Hepatocyte (in vitro differentiated cells): Measurements from ENCODE around the gene TRAF3IP1. TPM values are rescaled to one million over a fixed set of nuclear protein-coding genes. Genes with fewer than 3 reads are reported as not detected.

Experiments used
- DNase-seq: peaks from one replicate; pipeline ENCODE4 v3.0.0-alpha.2; 2016; ENCODE audit warnings: low spot score
- H2AFZ ChIP-seq: fragments of 200-600 bp; sonication (generic); 2 replicates; pipeline ENCODE4 v1.6.0; 2016; ENCODE audit warnings: antibody characterized with exemption, mild to moderate bottlenecking
- H3K27ac ChIP-seq: fragments of 200-600 bp; sonication (generic); 2 replicates; pipeline ENCODE4 v1.5.1; 2016; ENCODE audit warnings: mild to moderate bottlenecking
- H3K27me3 ChIP-seq: fragments of 200-600 bp; sonication (generic); 2 replicates; pipeline ENCODE4 v1.6.1; 2016
- H3K36me3 ChIP-seq: fragments of 200-600 bp; sonication (generic); replicated peaks from 2 replicates; pipeline ENCODE4 v1.5.1; 2016; ENCODE audit warnings: low read depth; ENCODE audit not compliant: insufficient read depth
- H3K4me1 ChIP-seq: fragments of 200-600 bp; sonication (generic); 2 replicates; pipeline ENCODE4 v1.5.1; 2016; ENCODE audit warnings: mild to moderate bottlenecking, moderate library complexity; ENCODE audit not compliant: insufficient read depth
- H3K4me2 ChIP-seq: fragments of 200-600 bp; sonication (generic); 2 replicates; pipeline ENCODE4 v1.6.0; 2016
- H3K4me3 ChIP-seq: fragments of 200-600 bp; sonication (generic); 2 replicates; pipeline ENCODE4 v1.5.1; 2016; ENCODE audit warnings: mild to moderate bottlenecking
- H3K79me2 ChIP-seq: fragments of 200-600 bp; sonication (generic); 2 replicates; pipeline ENCODE4 v1.6.0; 2017; ENCODE audit warnings: mild to moderate bottlenecking
- H3K9me2 ChIP-seq: fragments of 200-600 bp; sonication (generic); replicated peaks from 2 replicates; pipeline ENCODE4 v1.6.0; 2017; ENCODE audit warnings: mild to moderate bottlenecking; ENCODE audit not compliant: insufficient read depth
- H3K9me3 ChIP-seq: fragments of 200-600 bp; sonication (generic); 2 replicates; pipeline ENCODE4 v1.5.1; 2016; ENCODE audit warnings: low read depth, mild to moderate bottlenecking
- H4K20me1 ChIP-seq: fragments of 200-600 bp; sonication (generic); 2 replicates; pipeline ENCODE4 v1.6.0; 2016; ENCODE audit warnings: mild to moderate bottlenecking; ENCODE audit not compliant: insufficient read depth, poor library complexity, severe bottlenecking
- EZH2 ChIP-seq: fragments of 200-600 bp; sonication (generic); IDR thresholded peaks from 2 replicates; pipeline ENCODE4 v1.6.1; 2016; ENCODE audit warnings: antibody characterized with exemption, mild to moderate bottlenecking, borderline replicate concordance
- EZH2phosphoT487 ChIP-seq: fragments of 200-600 bp; sonication (generic); IDR thresholded peaks from one replicate; pipeline ENCODE4 v1.6.1; 2018; ENCODE audit warnings: antibody characterized with exemption, mild to moderate bottlenecking, low read depth, moderate library complexity; ENCODE audit not compliant: unreplicated experiment, severe bottlenecking
- WGBS: methylation state at CpG from one replicate; pipeline ENCODE4 v1.1.6; 2016; ENCODE audit warnings: low lambda C conversion rate; ENCODE audit errors: missing lambda C conversion rate; 5-methylcytosine and 5-hydroxymethylcytosine counted together
- polyA plus RNA-seq: library from polyadenylated mRNA; unstranded; fragments of >200 nt; fragmentation: Nextera tagmentation; extraction: Ambion mirVana; gene quantifications from 2 replicates; pipeline ENCODE4 v1.2.1, GENCODE V29; 2016
- total RNA-seq: library from RNA; depleted of rRNA; stranded (reverse); fragments of >200 nt; gene quantifications from 2 replicates; pipeline ENCODE4 v1.2.3, GENCODE V29; 2014
- TF ChIP-seq, protein P1 (sequence below): fragments of 200-600 bp; sonication (generic); IDR thresholded peaks from 2 replicates; pipeline ENCODE4 v1.5.1; 2016; ENCODE audit warnings: antibody characterized with exemption, mild to moderate bottlenecking; ENCODE audit not compliant: poor library complexity

The TRAF3IP1 gene
- total and polyA plus RNA-seq, 2 experiments from 2014 or later = 9.0 to 9.1 TPM

DNA sequence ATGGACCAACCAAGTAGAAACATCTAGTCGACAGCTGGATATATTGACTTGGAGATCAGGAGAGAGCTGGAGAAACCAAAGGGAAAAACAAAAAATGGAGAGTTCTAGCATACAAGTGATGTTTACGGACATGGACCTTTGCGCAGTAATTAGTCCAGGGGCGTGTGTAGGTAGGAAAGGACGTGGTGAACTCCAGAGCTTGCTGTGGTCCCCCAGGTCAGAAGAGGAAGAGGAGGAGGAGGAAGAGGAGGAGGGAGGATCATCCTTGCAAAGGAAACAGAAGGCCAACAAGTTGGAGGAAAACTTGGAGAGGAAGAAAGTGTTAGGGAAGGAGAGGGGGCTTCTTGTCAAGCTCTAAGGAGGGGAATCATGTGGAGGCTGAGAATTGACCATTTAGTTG, 17.5 kb downstream of the TRAF3IP1 start:
- no peak for TF ChIP-seq EZH2
- TF ChIP-seq EZH2phosphoT487 = no peak
- TF ChIP-seq, protein P1, sequence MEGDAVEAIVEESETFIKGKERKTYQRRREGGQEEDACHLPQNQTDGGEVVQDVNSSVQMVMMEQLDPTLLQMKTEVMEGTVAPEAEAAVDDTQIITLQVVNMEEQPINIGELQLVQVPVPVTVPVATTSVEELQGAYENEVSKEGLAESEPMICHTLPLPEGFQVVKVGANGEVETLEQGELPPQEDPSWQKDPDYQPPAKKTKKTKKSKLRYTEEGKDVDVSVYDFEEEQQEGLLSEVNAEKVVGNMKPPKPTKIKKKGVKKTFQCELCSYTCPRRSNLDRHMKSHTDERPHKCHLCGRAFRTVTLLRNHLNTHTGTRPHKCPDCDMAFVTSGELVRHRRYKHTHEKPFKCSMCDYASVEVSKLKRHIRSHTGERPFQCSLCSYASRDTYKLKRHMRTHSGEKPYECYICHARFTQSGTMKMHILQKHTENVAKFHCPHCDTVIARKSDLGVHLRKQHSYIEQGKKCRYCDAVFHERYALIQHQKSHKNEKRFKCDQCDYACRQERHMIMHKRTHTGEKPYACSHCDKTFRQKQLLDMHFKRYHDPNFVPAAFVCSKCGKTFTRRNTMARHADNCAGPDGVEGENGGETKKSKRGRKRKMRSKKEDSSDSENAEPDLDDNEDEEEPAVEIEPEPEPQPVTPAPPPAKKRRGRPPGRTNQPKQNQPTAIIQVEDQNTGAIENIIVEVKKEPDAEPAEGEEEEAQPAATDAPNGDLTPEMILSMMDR = no peak
- Histone ChIP-seq H3K36me3 (no peaks in the 10 kb centered on the region), H4K20me1 (no peaks in the 10 kb centered on the region), H3K27ac (no peak overlapping the region), H3K27me3 (no peaks in the 10 kb centered on the region), H3K4me1 (no peaks in the 10 kb centered on the region), H3K9me2 (no peaks in the 10 kb centered on the region), H3K9me3 (no peaks in the 10 kb centered on the region), H3K79me2 (no peaks in the 10 kb centered on the region), H3K4me2 (no peak overlapping the region), H2AFZ (no peak overlapping the region), H3K4me3 (no peak overlapping the region)
- DNase-seq = no peak
- 96% methylated on average over 5 of the region's 5 CpGs for WGBS

DNA sequence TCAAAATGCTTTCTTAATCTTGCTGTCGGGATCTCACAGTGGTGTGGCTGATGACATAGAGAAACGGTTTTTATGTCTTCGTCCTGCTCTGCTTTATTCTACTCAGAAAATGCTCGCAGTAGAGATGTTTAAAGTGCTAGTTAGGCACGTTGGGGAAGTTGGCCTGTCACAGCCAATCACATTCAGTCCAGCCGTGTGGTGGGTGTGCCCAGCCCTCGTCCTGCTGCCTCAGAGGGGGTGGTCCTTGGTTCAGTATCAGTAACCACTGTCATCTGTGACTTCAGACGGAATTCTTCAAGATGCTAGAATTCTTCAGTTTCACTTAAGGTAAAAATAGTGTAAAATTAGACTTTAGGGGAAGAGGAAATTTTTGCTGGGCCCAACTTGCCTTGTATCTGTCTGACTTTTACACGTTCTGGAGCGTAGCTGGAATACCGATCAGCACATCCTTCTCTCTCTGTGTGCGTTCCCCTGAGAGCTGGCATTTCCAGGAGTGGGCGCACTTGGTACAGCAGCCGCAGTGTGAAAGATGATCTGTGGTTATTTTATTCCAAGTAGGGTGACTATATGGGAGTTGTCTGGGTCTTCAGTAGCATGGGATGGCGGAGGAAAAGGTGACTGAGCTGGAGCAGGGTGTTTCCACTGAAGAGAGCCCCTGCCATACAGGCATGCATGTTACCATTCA, 18.5 kb downstream of the TRAF3IP1 start:
- H4K20me1 ChIP-seq = no peaks in the 10 kb centered on the region
- WGBS = 79% methylated on average over 15 of the region's 15 CpGs
- no peaks in the 10 kb centered on the region for H3K4me1 ChIP-seq
- TF ChIP-seq EZH2phosphoT487 (no peak), EZH2 (no peak)
- TF ChIP-seq, protein P1 = no peak
- no peak overlapping the region for H2AFZ ChIP-seq
- no peaks in the 10 kb centered on the region for H3K27me3 ChIP-seq
- no peaks in the 10 kb centered on the region for H3K36me3 ChIP-seq
- no peak overlapping the region for H3K4me2 ChIP-seq
- no peaks in the 10 kb centered on the region for H3K9me3 ChIP-seq
- H3K4me3 ChIP-seq = no peak overlapping the region
- no peak for DNase-seq
- no peaks in the 10 kb centered on the region for H3K9me2 ChIP-seq
- no peak overlapping the region for H3K27ac ChIP-seq
- H3K79me2 ChIP-seq = no peaks in the 10 kb centered on the region

DNA sequence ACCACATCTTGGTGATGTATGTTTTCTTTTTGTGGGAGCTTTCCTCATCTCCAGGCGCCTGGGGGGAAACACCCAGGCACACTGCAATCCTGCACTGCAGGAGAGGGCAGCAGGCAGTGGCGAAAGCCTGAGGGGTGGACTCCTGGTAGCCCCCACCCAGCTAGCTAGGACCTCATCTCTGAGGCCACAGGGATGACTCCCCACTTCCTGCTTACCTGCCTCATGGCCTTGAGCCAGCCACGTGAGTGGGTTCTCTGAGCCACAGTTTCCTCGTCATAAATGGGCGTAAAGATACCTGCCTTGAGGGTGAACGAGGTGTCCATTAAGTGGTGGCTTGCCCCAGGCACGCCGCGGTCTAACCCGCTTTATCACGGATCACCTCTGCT, 19.1 kb downstream of the TRAF3IP1 start:
- DNase-seq = no peak
- no peaks in the 10 kb centered on the region for H3K79me2 ChIP-seq
- TF ChIP-seq, protein P1 = no peak
- no peak for TF ChIP-seq EZH2phosphoT487
- no peak for TF ChIP-seq EZH2
- H2AFZ ChIP-seq = no peak overlapping the region
- no peaks in the 10 kb centered on the region for H3K4me1 ChIP-seq
- H3K27me3 ChIP-seq = no peaks in the 10 kb centered on the region
- no peak overlapping the region for H3K4me2 ChIP-seq
- 92% methylated on average over 11 of the region's 11 CpGs for WGBS
- H3K36me3 ChIP-seq = no peaks in the 10 kb centered on the region
- no peak overlapping the region for H3K27ac ChIP-seq
- H3K4me3 ChIP-seq = no peak overlapping the region
- H3K9me3 ChIP-seq = no peaks in the 10 kb centered on the region
- H4K20me1 ChIP-seq = no peaks in the 10 kb centered on the region
- no peaks in the 10 kb centered on the region for H3K9me2 ChIP-seq
